HG02623 (cell line): ENCODE data around the gene DPM2.

ENCODE experiments used
- ATAC-seq: cut with Tn5 transposase; IDR thresholded peaks from one replicate; pipeline ENCODE4 v1.9.1; 2021; ENCODE audit warnings: moderate library complexity; ENCODE audit not compliant: unreplicated experiment

The DPM2 gene

GRCh38 chr9:127973169-127974000 is 35.7 kb upstream of the DPM2 start:
- ATAC-seq, result no peak

GRCh38 chr9:127972236-127972871 is 34.7 kb upstream of the DPM2 start:
- no peak for ATAC-seq

- ATAC-seq, result no peak
These were observed 33.9 kb upstream of the DPM2 start for GRCh38 chr9:127971357-127972235.

GRCh38 chr9:127970401-127971313 is 33.0 kb upstream of the DPM2 start:
- ATAC-seq, result peak; percentile 78

GRCh38 chr9:127968700-127969383 is 31.2 kb upstream of the DPM2 start:
- ATAC-seq, result no peak

- ATAC-seq, result no peak
These were observed 30.4 kb upstream of the DPM2 start for GRCh38 chr9:127968042-127968441.

- ATAC-seq, result no peak
These were observed 29.6 kb upstream of the DPM2 start for GRCh38 chr9:127967151-127967809.

- no peak for ATAC-seq
These were observed 28.9 kb upstream of the DPM2 start for GRCh38 chr9:127966416-127967150.

GRCh38 chr9:127965953-127966352 is 28.3 kb upstream of the DPM2 start:
- no peak for ATAC-seq

- ATAC-seq, result no peak
These were observed 25.9 kb upstream of the DPM2 start for GRCh38 chr9:127963359-127964064.

GRCh38 chr9:127963041-127963358 is 25.3 kb upstream of the DPM2 start:
- ATAC-seq, result no peak

- no peak for ATAC-seq
These were observed 24.6 kb upstream of the DPM2 start for GRCh38 chr9:127962278-127962677.

- no peak for ATAC-seq
These were observed 24.0 kb upstream of the DPM2 start for GRCh38 chr9:127961613-127962155.

GRCh38 chr9:127961155-127961490 is 23.5 kb upstream of the DPM2 start:
- no peak for ATAC-seq

- ATAC-seq, result no peak
These were observed 22.9 kb upstream of the DPM2 start for GRCh38 chr9:127960410-127961154.

- ATAC-seq, result no peak
These were observed 22.3 kb upstream of the DPM2 start for GRCh38 chr9:127959841-127960409.

- no peak for ATAC-seq
These were observed 21.7 kb upstream of the DPM2 start for GRCh38 chr9:127959398-127959797.
